Endodermal cell (in vitro differentiated cells): Measurements from ENCODE around the gene WBP11. TPM values are rescaled to one million over a fixed set of nuclear protein-coding genes. Genes with fewer than 3 reads are reported as not detected.

Source experiments
- DNase-seq: peaks from one replicate; pipeline ENCODE4 v3.0.0-alpha.2; 2017
- H3K27ac ChIP-seq: 2 replicates; pipeline ENCODE4 v1.5.1; 2013; ENCODE audit warnings: mild to moderate bottlenecking, low read depth, low read length, moderate library complexity
- H3K27me3 ChIP-seq: 2 replicates; pipeline ENCODE4 v1.6.1; 2013; ENCODE audit warnings: mild to moderate bottlenecking, low read length, moderate library complexity; ENCODE audit not compliant: insufficient read depth, control insufficient read depth, poor library complexity, severe bottlenecking
- H3K36me3 ChIP-seq: 2 replicates; pipeline ENCODE4 v1.7.0; 2013; ENCODE audit warnings: mild to moderate bottlenecking, low read length, moderate library complexity; ENCODE audit not compliant: control insufficient read depth, insufficient read depth
- H3K4me1 ChIP-seq: one replicate; pipeline ENCODE4 v1.7.0; 2013; ENCODE audit warnings: low read length; ENCODE audit not compliant: control insufficient read depth, insufficient read depth
- H3K4me3 ChIP-seq: 2 replicates; pipeline ENCODE4 v1.5.1; 2013; ENCODE audit warnings: mild to moderate bottlenecking, low read length, moderate library complexity
- H3K9ac ChIP-seq: 2 replicates; pipeline ENCODE4 v1.6.1; 2013; ENCODE audit warnings: mild to moderate bottlenecking, low read length, moderate library complexity; ENCODE audit not compliant: poor library complexity, severe bottlenecking; ENCODE audit errors: extremely low read depth
- H3K9me3 ChIP-seq: 2 replicates; pipeline ENCODE4 v1.6.1; 2013; ENCODE audit warnings: mild to moderate bottlenecking, low read length, moderate library complexity; ENCODE audit not compliant: control insufficient read depth
- H3K27ac Mint-ChIP-seq: 2 replicates; pipeline ENCODE4 v1.8.0; 2020; ENCODE audit warnings: mixed read lengths
- H3K27me3 Mint-ChIP-seq: 2 replicates; pipeline ENCODE4 v1.8.0; 2021; ENCODE audit warnings: mild to moderate bottlenecking, mixed read lengths; ENCODE audit not compliant: insufficient read depth
- H3K36me3 Mint-ChIP-seq: 2 replicates; pipeline ENCODE4 v1.8.0; 2020; ENCODE audit warnings: low read depth, mixed read lengths
- H3K4me1 Mint-ChIP-seq: 2 replicates; pipeline ENCODE4 v1.8.0; 2020; ENCODE audit warnings: mixed read lengths
- H3K4me3 Mint-ChIP-seq: 2 replicates; pipeline ENCODE4 v1.8.0; 2020; ENCODE audit warnings: mild to moderate bottlenecking, moderate library complexity, mixed read lengths
- H3K9me3 Mint-ChIP-seq: 2 replicates; pipeline ENCODE4 v1.8.0; 2020; ENCODE audit warnings: mild to moderate bottlenecking, mixed read lengths
- WGBS, 2 experiments: methylation state at CpG; one replicate each; pipeline versions ENCODE4 v1.1.5 to v1.1.7; 2013; ENCODE audit warnings: missing lambda C conversion rate in 2 of 2, mixed read lengths in 1 of 2; ENCODE audit not compliant: insufficient coverage in 1 of 2, insufficient read length in 1 of 2; 5-methylcytosine and 5-hydroxymethylcytosine counted together
- total RNA-seq, 2 donors: library from RNA; stranded (reverse); fragmentation: NEBNext Ultra II Directional in 1 of 2; extraction: Animal tissue kit (Norgen Biotek cat#: 25700) in 1 of 2; gene quantifications; 2 replicates in 1 of 2; 3 replicates in 1 of 2; pipeline ENCODE4 v1.2.1, GENCODE V29; 2021
- TF ChIP-seq, protein P1 (sequence below): fragments of 200-600 bp; sonication (generic); conservative IDR thresholded peaks from 2 replicates; pipeline ENCODE4 v1.5.0; 2021; ENCODE audit warnings: antibody characterized with exemption, mild to moderate bottlenecking

The WBP11 gene
- total RNA-seq, 2 donors from 2014 or later = 97.4 to 150 TPM

GRCh38 chr12:14781563-14781962 lies 21.7 kb downstream of the WBP11 start:
- no peak overlapping the region for H3K4me3 ChIP-seq
- H3K27me3 ChIP-seq = no peaks in the 10 kb centered on the region
- Mint-ChIP-seq H3K27me3 (no peaks in the 10 kb centered on the region), H3K9me3 (no peaks in the 10 kb centered on the region), H3K4me3 (no peak overlapping the region), H3K27ac (no peak overlapping the region), H3K36me3 (peaks cover 14% of the 10 kb centered on the region), H3K4me1 (peaks cover 10% of the 10 kb centered on the region)
- peaks cover 14% of the 10 kb centered on the region for H3K36me3 ChIP-seq
- no peak overlapping the region for H3K9ac ChIP-seq
- H3K4me1 ChIP-seq = no peaks in the 10 kb centered on the region
- no peaks in the 10 kb centered on the region for H3K9me3 ChIP-seq
- no peak overlapping the region for H3K27ac ChIP-seq
- DNase-seq = no peak
- WGBS, 2 experiments = 90 to 100% methylated on average over 1 to 2 of the region's 2 CpGs
- TF ChIP-seq, protein P1, sequence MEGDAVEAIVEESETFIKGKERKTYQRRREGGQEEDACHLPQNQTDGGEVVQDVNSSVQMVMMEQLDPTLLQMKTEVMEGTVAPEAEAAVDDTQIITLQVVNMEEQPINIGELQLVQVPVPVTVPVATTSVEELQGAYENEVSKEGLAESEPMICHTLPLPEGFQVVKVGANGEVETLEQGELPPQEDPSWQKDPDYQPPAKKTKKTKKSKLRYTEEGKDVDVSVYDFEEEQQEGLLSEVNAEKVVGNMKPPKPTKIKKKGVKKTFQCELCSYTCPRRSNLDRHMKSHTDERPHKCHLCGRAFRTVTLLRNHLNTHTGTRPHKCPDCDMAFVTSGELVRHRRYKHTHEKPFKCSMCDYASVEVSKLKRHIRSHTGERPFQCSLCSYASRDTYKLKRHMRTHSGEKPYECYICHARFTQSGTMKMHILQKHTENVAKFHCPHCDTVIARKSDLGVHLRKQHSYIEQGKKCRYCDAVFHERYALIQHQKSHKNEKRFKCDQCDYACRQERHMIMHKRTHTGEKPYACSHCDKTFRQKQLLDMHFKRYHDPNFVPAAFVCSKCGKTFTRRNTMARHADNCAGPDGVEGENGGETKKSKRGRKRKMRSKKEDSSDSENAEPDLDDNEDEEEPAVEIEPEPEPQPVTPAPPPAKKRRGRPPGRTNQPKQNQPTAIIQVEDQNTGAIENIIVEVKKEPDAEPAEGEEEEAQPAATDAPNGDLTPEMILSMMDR = no peak

- Histone ChIP-seq H3K27me3 (no peaks in the 10 kb centered on the region), H3K4me1 (no peaks in the 10 kb centered on the region), H3K9ac (no peak overlapping the region), H3K4me3 (no peak overlapping the region), H3K27ac (no peak overlapping the region), H3K36me3 (peaks cover 7% of the 10 kb centered on the region), H3K9me3 (no peaks in the 10 kb centered on the region)
- no peak for DNase-seq
- H3K4me3 Mint-ChIP-seq = no peak overlapping the region
- no peaks in the 10 kb centered on the region for H3K27me3 Mint-ChIP-seq
- no peak overlapping the region for H3K27ac Mint-ChIP-seq
- TF ChIP-seq, protein P1 = no peak
- 67 to 85% methylated on average over 1 to 3 of the region's 3 CpGs for WGBS, 2 experiments
- H3K36me3 Mint-ChIP-seq = peaks cover 7% of the 10 kb centered on the region
- H3K4me1 Mint-ChIP-seq = peaks cover 16% of the 10 kb centered on the region
- no peaks in the 10 kb centered on the region for H3K9me3 Mint-ChIP-seq
These were observed 22.4 kb downstream of the WBP11 start for GRCh38 chr12:14780859-14781258.

DNA sequence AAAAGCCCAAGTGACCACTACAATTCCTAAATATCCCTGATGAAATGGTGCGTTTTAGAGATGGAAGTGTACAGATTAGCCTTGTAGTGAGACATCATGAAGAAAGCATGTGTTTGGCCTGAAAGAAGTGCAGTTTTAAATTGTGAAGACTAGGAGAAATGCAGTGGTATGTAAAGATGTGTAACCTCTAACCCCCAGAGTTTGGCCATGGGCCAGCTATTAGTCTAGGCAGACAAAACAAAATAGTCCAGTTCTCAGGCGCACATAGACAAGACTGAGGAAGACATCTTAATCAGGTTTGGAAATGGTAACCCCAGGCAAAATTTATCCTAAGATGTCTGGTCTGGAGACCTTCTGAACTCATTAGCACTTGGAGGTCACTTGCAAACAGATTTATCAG lies 23.4 kb downstream of the WBP11 start:
- Mint-ChIP-seq H3K27me3 (no peaks in the 10 kb centered on the region), H3K9me3 (no peaks in the 10 kb centered on the region), H3K27ac (no peak overlapping the region), H3K4me1 (peaks cover 24% of the 10 kb centered on the region), H3K36me3 (peaks cover under 1% of the 10 kb centered on the region), H3K4me3 (no peak overlapping the region)
- TF ChIP-seq, protein P1 = no peak
- no peaks in the 10 kb centered on the region for H3K4me1 ChIP-seq
- no peak overlapping the region for H3K4me3 ChIP-seq
- DNase-seq = no peak
- H3K27ac ChIP-seq = no peak overlapping the region
- H3K36me3 ChIP-seq = no peaks in the 10 kb centered on the region
- no peaks in the 10 kb centered on the region for H3K27me3 ChIP-seq
- WGBS, 2 experiments = 88 to 94% methylated on average over 2 of the region's 2 CpGs
- no peak overlapping the region for H3K9ac ChIP-seq
- no peaks in the 10 kb centered on the region for H3K9me3 ChIP-seq
